SW 1271 (cell line): ENCODE results near the gene THRB.
A peak's percentile ranks its signal among the peaks of the same experiment; 100 is the strongest.

Source experiments
- DNase-seq, 2 experiments: peaks; one replicate each; lab custom pipeline; 2025; lab: John Stamatoyannopoulos, UW

Gene THRB

DNA sequence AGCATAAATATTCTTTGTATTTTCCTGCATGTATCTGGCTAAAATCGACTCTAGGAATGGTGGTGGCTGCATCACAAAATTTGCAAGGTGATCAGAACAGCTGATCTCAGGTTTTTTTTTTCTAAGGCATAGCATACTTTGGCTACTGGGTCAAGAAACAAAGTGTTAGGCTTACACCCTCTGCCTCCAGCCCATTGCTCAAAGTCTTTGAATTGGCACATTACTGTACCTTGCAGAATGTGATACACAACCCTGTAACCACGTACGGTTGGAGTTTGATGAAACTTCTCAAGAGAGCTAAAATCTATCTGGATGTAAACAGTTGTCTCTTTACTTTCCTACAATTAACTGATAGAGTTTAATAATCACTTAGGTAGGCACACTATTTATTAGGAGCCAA lies 188.1 kb downstream of the THRB start:
- DNase-seq, result no peak

DNA sequence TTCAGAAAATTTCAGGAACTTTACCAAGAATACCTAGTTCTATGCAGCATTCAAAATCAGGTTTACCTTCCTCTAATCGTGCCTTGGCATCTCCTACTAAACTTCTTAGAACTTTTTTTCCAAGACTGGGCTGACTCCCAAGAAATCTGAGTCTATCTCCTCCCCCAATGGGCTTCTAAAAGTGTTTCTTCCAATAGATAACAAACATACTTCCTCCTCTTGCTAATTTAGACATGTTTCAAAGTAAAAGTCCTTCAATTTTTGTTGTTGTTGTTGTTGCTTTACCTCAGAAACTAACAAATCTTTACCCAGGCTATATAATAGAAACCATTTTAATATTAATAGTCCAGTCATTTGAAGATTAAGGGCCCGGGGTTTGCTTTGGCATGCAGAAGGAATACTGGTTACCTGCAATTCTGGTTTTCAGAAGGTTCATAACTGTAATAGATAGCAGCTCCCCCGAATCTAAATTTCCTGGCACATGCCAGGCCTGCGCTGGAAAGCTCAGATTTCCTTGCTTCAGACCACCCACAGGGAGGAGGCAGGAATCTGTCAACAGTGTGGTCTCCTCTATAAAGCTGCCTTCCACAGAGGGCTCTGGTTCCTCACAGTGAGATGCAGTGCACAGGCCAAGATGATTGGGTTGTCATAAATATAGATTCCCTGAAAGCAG lies 188.7 kb downstream of the THRB start:
- DNase-seq, result no peak

DNA sequence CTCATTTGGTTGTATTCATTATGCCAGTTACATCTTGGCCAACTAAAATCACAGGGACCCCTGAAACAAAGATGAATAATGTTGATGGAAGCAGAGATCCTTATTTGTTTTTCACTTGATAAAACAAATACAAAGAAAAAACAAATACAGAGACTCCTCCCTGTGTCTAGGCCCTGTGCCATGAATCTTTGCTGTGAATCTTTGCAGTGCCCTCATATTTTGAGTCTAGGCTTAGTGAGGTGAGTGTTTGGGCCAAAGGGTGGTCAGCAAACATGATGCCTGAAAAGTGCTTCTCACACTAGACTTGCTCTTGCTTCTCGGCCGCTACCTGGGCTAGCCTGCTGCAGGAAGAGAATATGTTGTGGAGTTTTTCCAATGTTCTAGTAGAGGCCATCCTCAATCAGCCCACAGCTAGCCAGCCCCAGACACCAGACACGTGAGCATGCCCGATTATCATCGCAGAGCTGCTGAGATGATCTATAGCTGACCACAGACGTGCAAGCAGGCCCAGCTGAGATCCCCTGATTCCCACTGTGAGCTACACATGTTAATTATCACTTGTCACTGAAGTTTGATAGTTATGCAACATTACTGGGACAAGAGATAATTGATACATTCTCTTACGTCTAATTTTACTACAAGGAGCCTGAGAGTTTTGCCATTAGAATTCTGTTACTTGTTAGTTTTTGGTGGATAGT lies 191.4 kb downstream of the THRB start:
- DNase-seq, result no peak

DNA sequence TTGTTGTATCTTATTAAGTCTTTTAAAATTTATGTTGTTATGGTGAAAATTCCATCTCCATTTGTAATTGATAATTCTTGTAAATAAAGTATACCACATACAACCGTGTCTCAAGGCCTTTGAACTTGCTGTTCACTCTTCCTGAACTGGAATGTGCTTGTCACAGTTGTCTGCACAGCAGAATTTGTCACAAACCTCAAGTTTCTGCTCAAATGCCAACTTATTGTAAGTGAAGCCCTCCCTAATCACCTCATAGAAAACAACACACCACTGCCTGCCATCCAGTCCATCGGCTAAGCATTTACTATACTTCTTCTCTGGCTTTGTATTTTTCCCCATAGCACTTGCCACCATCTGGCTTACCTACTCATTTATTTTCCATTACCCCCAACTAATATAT lies 192.3 kb downstream of the THRB start:
- DNase-seq, result no peak

DNA sequence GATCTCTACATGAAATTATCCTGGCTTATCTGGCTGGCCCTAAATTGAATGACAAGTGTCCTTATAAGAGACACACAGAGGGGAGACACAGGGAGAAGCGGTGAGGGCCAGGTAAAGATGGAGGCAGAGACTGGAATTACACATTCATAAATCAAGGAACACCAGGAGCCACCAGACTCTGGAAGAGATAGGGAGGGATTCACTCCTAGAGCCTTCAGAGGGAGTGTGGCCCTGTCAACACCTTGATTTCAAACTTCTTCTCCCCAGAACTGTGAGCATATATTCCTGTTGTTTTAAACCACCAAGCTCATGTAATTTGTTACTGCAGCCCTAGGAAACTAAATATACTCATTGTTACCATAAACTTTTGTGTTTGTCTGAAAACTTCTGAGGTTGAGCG lies 193.7 kb downstream of the THRB start:
- DNase-seq, result no peak

DNA sequence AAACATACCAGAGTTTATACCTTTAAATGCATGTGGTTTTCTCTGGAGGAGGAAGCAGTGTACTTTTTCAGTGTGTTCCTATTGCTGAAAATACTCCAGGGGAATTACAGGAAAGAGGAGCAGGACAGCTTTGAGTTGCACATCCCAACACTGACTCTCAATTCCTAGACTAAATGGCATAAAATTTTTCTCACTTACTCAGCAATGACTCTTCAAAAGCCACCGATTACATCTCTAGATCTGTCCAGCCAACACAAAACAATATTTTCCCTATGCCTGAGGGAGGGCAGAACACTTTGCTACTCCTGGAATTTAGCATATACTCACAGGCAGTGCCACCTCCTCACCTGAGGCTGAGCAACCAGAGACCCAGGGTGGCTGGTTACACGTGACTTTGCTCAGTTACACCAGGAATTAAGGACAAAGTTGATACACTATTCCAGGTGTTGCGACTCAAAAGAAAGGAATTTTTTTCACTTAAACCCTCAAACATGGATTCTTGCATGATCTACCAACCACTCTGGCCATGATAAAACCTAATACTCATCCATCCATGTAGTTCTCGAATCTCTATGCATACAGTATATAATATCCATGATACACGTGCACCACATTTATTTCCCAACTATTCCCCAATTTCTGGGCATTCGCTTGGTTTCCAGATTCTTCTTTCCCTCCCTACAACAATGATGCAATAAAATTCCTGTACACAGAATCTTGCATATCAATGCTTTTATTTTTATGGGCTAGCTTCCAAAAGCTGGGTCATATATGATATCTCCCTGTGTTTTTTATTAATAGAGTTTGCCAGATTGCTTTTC lies 194.6 kb downstream of the THRB start:
- DNase-seq, result peak in 1 of 2 experiments; percentile 24

DNA sequence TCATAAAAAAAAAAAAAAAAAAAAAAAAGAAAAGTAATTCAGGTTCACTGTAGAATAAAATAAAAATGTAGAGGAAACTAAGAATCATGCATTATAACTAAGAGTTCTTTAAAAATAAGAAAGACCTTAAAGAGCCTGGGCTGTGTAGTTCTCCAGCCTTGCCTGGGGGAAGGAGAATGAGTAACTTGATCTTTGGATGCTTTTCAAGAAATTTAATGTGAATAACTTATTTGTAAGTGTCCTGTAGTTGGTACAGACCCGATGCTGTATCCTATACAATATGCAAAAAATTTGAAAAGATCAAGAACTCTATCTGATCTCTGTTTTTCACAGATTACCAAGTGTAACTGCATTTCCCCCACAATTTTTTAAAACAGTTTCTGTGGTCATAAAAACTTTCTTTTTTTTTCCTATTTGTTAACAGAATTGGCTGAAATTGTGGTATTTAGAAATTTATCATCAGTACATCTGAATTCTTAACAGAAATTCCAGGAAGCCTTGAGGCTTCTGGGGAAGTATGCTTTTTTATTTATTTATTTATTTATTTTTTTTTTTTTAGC lies 195.3 kb downstream of the THRB start:
- no peak for DNase-seq

DNA sequence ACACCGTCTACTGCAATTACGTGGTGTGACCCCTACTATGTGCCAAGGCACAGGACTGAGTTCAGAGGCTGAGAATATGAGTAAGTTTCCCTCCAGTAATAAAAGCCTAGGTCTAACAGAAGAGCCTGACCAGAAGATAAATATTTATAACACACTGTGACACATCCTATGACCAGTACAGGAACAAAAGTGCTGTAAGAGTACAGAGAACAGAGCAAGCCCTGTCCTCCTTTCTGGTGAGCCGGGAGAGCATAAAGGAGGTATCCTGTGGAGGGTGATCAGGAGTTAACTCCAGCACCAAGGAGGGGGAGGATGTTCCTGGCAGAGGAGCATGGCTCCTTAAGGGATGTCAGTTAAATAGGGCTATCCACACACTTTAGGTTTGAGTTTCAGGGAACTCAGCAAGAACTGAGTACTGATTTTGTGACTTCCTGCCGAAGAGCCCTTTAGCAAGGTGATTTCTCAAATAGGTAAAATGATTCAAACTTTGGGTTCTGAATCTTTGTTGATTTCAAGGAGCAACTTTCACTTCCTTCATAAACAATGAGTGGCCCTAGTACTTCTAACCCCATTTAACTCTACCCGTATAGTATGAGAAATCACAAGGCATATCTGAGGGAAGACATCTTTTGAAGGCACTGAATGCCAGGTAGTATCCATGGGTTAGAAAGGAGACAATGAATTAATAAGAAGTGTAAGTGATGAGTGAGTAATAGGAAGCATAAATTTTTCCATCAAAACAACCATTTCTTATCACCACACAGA lies 198.0 kb downstream of the THRB start:
- no peak for DNase-seq

DNA sequence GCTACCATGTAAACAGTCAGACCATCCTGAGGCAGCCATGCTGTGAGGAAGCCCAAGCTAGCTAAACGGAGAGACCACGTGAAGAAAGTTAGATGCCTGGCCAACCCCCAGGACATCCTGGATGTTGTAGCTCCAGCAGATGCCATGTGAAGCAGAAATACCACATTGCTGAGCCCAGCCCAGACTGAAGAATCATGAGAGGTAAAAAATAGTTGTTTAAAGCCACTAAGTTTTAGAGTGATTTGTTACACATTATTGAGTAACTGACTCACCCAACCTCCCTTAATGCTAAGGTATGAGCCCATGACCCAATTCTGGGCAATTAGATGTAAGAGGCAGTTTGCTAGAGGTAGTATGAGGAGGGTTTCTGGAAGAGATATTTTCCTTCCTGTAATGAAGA lies 200.5 kb downstream of the THRB start:
- DNase-seq, result no peak

DNA sequence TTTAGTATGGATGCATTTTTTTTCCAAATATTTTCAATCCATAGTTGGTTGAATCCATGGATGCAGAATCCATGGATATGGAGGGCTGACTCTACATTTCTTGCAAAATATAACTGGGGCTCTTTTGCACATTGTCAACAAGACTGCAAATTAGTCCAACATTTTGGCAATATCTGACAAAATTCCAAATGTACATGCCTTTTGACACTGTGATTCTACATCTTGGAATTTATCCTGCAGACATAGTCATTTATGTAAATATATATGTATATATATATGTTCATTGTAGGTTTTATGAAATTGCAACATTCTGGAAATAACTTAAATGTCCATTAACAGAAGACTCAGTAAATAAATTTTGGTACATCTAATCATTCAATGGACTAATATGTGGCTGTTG lies 203.0 kb downstream of the THRB start:
- DNase-seq, result no peak

DNA sequence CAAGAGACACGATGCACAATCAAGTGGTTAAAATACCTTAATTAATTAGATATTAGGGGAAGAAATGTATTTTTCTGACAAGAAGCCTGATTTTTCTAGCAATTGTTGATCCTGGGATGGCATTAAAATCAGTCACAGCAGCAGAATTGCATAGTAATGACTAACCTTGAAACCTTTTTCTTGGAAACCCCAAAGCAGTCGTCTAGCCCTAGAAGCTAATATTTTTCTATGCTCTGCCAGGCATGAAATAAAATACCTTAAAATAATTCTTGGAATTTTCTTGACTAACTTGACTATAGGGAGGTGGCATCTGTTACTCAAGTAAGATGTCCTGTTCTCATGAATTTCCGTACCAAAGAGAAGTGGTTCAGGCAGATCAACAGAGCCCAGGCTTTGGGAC lies 204.1 kb downstream of the THRB start:
- no peak for DNase-seq

DNA sequence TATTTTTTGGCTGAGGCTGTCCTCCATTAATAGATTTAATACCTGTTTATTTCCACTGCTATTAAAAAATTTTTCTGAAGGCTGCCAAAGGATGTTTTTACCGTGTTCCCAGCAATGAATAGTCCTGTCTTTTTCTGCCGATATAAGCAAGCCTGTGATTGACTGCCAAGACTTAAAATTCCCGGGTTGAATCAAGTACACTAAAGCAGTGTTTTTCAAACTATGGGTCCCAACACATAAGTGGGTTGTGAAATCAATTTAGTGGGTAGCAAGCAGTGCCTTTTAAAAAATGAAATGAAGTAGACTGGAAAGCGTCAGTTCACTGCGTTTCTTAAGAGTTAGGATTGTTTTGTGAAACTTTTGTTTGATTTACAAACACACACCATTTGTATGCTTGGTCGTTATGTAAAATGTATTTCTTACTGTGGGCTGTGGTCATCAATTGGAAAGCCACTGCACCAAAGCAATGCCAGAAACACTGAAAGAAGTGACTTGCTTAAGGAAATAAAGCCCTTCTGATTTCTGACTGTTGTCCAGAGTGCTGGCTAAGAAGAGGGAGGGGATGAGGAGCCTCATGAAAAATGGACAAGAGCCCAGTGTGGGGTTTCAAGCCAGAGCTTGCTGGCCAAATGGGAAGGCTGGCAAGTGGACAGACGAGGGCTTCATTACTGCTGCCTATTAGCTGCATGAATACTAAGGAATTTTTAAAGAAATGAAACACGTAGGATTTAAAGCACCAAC lies 206.0 kb downstream of the THRB start:
- DNase-seq, result no peak

DNA sequence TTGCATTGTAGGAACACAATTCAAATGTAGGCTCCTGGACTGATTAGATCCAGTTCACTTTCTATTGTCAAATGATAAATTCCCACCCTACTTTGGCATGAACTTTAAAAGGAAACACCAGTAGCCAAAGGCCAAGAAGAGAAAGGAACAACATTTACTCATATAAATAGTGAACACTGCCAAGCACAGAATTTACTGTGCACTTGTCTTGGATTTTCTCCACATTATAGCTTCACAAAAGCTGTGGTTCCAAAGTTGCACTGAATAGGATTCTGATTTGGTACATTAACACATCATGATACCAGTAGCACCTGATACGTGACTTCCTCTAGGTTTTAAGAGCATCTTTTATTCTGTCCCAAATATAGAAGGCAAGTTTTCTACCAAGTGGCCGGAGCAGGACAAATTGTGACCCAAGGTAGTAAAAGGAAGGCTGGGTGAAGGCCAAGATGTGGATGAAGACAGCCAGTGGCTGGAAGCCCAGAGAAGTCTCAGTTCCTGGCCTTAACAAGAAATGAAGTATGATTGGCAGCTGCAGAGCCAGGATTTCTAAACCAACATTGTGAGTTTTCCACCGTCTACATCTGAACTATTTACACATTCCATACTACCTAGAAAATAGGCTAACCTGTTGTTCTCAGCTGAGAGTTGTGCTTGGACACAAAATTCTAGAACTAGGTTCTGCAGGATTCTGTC lies 206.7 kb downstream of the THRB start:
- no peak for DNase-seq

DNA sequence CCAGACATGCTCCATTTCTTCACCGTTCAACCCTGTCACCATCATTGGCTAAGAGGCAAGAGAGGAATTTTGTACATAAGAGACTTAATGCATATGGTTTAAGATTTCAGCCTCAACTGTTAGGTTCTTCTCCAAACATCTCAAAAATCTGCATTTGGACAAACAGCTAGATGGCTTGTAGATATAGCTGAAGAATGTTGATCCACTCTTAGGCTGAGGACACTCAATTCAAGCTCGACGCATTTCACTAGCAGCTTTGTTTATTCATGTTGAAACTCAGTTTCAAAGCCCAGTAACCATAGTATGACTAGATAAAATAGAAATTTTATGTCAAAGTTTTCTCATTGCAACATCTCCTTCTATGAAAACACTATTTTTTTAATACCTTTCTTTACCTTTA lies 208.2 kb downstream of the THRB start:
- DNase-seq, result no peak

DNA sequence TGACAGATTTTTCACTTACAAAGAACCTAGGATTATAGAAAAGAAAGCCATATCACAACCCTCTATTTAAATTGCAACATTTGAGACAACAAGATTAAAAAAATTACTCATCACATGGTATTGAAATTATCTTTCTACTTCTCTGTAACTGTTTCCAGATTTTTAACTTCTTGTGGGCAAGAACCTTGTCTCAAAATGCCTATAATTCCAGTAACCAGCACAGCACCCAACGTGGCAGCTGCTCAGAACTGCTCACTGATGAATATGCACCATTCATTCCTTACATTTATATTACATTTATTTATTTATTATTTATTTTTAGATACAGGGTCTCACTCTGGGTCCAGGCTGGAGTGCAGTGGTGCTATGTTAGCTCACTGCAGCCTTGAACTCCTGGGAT lies 216.1 kb downstream of the THRB start:
- DNase-seq, result no peak

DNA sequence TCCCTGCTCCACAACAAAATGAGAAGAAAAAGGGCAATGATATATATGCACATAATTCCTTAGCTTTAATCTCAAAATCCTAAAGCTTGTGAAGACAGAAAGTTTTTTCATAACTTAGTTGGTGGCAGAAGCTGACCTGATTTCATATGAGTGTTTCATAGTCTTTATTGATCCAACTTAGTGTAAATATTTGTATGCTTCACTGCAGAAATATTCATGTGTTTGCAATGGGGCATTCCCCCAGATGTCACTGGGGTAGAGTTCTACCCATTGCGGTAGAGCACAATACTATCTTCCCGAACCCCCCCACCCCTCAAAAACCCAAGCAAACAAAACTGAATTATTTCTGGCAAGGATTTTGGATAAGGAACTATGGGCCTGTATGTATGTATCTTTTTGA lies 221.2 kb downstream of the THRB start:
- DNase-seq, result no peak

DNA sequence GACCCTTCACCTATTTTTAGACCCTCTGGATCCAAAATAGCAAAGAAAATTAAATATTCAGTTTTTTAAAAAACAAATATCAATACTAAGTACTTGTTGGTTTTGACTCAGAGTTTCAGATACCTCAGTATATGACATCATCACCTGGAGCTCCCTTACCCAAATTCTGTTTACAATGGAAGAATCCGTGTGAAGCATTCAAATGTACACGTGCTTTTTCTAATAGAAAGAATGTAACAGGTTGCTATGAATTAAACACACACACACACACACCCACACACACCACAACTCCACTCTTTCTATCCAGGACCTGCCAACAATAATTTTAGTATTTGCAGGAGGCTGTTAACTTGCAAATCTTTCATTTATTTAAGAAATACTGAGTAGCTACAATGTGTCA lies 221.8 kb downstream of the THRB start:
- no peak for DNase-seq

DNA sequence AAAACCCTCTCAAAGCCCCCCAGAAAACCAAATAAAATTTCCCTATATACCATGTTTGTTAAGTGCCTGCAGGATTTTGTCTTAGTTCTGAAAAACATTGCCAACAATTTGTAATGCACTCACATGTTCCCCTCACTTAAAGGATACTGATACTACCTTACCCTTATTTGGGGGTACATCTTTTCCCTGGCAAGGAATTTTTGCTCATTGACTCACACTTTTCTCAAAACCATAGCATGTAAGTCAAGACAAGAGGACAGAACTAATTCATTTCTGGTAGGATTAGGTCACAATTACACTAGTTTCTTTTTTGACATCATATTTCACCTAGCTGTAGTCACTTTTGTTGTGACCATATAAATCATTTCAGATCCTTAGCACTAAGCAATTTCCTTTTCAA lies 222.2 kb downstream of the THRB start:
- DNase-seq, result no peak

DNA sequence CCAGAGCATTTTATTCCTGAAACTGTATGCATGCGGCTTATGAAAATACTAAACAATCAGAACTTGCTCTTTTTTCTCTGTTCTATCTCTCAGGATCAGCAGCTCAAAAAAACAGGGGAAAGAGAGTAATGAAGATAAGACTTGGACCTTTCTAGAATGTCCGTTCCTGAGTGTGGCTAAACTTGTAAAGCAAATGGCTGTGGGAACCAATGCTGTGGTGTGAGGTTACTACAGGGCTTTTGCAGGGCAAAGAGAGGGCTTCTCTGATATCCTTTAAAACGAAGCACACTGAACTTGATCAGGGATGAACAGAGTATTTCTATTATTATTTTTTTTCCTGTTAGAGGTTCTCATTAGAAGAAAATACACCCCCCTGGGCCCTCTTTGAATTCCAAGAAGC lies 223.4 kb downstream of the THRB start:
- no peak for DNase-seq

DNA sequence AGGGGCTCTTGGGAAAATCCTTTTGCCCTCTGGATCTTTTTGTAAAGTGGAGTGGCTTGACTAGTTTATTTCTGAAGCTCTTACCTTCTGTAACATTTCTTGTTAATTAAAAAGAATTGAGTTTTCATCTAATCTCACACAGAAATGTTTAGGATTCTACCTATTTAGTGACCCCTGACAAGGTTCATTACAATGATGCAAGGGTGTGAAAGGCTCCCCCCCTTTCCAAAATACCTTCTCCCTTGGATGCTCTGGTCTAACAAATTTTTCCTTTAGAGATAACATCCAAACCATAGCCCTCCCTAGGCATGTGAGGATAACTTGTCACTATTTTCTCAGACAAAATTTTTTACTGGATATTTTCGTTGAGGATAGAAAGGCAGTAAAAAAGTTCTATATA lies 223.9 kb downstream of the THRB start:
- DNase-seq, result no peak

DNA sequence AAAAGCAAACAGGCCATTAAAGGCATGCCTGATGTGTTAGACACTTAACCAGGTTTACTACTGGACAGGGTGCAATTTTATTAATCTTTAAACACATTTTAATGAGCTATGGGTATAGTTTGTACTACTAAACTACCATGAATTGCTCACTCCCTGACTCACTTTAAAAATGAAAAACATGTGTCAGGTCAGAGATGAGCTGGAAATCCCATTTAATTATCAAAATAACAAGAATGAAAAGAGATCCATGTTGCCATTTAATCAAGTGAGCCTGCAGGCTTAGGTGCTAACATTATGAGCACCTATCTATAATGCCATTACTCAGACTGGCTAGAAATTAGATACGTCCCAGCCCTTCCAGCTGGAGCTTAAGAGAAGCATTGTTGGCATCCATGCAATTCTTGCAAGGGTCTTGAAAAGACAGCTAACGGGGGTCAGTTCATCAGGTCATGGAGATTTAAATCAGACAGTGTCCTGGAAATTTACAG lies 224.4 kb downstream of the THRB start:
- no peak for DNase-seq
